HG03575 (cell line): ENCODE results near the gene ZFYVE28.

ENCODE experiments used
- ATAC-seq: cut with Tn5 transposase; IDR thresholded peaks from one replicate; pipeline ENCODE4 v1.9.1; 2021; ENCODE audit not compliant: unreplicated experiment, insufficient number of reproducible peaks, low FRiP score; ENCODE audit errors: extremely low read depth

Gene ZFYVE28

DNA sequence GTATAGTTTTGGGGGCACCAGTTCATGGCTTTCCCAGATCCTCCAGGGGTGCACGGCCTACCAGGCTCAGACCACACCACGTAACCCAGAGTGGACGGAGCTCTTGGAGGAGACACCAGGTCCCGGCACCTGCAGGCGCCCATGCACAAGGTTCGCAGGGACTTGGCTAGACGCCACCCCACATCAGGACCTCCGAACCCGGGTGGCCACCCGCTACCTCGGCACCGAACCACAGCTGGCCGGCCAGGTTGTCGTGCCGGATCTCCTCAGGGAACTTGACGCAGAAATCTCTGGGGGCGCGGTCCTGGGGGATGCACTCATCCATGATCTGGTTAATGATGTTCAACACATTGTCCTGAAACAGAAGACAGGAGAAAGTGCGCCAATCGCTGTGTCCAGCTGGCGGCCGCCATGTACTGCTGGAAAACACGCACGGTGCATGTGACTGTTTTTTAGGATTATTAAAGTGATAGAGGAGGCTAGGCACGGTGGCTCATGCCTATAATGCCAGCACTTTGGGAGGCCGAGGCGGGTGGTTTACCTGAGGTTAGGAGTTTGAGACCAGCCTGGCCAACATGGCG lies 77.1 kb downstream of the ZFYVE28 start:
- no peak for ATAC-seq

DNA sequence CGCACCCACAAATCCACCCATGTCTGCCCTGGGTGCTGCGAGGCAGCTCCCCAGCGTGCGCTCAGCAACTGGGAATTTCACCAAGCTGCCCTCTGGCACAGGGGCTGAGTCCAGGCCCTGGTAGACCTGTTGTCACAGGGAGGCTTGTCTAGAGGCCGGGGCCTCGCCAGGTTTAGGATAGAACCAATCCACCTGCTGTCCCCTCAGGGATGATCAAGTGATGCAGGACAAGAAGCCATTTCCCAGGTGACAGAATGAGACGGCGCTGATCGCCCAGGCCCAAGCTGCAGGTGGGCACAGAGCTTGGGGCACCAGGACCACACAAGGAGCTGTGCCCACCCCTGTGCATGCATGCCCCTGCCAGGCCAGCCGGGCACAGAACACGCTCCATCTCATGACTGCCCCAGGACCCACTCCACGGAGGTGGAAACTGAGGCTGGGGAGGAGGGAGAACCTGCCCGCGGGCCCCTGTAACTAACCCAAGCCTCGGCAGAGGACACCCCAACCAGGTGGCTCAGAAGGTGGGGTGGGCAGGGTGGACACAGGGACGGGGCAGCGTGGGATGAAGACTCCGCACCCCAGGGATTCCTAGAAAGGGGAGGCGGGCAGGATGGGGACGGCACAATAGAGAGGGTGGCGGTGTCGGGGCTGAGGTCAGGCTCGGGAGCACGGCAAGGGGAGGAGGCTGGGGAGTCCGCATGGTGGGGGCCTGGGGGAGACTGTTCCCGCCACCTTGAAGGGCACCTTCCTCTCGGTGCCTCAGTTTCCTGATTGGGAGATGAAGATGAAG lies 78.0 kb downstream of the ZFYVE28 start:
- ATAC-seq, result no peak

DNA sequence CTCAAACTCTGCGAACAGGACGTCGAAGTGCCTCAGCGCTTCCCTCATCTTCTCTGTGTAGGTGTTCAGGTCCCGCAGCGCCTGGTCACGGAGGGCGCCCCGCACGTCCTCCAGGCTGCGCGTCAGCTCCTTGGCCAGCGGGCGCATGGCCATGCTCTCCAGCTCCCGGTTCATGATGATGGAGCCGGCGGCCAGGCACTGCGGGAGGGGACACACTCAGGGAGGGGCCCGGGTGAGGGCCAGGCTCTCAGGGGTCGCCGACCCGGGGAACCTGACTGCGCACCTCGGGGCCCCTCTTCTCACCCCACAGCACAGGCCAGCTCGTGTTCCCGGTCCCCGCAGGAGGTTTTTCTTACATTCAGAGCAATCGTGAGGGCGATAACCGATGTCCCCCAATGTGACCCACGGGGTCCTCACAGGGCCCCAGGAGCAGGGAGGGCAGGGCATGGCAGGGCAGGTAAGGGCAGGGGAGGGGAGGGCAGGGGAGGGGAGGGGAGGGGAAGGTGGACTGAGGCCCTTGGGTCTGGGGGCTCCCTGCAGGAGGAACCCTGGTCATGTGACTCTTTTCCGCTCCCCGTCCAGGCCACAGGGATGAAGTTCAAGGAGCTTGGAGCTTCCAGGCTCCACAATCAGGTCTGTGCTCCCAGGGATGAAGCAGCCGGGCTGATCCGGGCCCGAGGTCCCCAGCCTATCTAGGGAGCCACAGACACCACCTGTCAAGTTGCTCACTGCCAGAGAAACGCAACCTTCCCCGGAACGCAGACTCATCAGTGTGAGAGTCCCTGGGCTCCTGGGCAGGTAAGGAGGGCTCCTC lies 78.8 kb downstream of the ZFYVE28 start:
- no peak for ATAC-seq

DNA sequence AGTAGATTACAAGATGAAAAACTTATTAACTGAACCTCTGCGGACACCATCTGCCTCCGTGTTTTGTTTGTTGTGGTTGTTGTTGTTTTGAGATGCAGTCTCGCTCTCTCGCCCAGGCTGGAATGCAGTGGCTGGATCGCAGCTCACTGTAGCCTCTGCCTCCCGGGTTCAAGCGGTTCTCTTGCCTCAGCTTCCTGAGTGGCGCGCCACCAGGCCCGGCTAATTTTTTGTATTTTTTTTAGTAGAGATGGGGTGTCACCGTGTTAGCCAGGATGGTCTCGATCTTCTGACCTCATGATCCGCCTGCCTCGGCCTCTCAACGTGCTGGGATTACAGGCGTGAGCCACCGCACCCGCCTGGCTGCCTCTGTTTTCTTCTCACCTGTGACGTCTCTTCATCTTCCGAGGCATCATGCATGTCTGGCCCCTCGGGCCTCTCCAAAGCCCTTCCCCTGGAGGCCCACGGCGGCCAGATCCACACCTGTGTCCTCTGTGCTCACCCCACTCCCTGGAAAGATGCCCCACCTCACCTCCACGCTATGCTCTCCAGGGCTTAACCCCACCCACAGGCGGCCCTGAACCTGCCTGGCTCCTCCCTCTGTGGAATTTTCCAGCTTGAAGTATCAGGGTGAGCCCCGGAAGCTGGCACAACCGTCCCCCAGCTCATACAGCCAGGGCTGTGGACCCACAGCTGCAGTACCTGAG lies 79.5 kb downstream of the ZFYVE28 start:
- ATAC-seq, result no peak

DNA sequence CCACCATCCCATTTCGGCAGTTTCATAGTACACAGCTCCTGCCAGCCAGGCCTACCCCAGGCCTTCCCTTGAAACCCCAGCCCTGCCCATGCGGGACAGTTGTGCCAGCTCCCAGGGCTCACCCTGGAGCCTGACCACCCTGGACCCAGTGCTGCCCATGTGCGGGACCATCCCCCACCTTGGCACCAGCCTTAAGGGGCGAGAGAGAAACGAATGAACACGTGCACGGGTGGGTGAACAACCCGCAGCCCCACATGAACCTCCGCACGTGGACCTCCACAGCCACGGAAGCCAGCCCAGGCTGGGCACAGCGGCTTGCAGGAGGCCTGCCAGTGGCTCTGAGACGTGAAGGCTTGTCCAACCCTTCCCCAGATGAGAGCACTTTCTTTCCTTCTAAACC lies 80.5 kb downstream of the ZFYVE28 start:
- ATAC-seq, result no peak

DNA sequence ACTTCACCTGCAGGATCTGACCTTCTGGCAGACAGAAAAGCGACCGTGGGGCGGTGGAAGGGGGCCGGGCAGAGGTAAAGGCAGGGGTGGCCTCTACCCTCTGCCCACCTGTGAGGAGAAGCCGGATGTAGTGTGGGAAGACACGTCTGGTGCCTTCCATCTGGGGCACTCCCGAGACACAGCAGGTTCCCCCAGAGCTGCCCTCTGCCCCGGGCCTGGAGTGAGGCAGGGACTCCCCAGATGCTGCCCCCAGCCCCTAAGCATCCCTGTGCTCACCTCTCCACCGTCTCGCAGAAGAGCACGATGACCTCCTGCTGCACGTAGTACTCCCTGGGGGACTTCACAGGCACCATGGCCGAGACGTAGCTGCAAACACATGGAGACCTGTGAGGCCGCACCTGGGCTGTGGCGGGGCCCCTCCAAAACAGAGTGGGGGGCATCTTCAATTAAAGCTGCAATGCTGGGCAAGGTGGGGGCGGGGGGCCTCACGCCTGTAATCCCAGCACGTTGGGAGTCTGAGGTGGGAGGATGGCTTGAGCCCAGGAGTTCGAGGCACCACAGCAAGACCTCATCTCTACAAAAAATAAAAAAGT lies 81.2 kb downstream of the ZFYVE28 start:
- no peak for ATAC-seq

DNA sequence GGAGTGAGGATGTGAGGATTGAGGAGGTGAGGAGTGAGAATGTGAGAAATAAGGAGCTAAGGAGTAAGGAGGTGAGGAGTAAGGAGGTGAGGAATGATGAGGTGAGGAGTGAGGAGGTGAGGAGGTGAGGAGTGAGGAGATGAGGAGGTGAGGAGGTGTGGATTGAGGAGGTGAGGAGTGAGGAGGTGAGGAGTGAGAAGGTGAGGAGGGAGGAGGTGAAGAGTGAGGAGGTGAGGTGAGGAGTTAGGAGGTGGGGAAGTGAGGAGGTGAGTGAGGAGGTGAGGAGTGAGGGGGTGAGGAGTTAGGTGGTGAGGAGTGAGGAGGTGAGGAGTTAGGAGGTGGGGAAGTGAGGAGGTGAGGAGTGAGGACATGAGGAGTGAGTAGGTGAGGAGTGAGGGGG lies 81.8 kb downstream of the ZFYVE28 start:
- ATAC-seq, result no peak

DNA sequence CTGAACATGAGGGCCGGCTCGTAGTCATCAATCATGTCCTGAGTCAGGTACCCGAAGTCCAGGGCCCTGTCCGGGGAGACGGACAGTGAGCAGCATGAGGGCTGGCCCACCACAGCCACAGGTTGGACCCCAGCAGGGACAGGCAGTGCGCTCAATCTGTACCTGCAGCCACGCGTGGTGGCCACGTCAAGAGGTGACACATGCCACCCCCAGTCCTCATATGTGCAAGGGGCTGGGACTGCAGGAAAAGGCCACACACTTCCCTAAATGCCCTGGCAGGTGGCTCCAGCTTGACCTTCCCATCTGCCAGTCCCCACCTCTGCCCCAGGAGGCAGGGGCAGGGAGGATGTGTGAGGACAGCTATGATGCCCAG lies 82.7 kb downstream of the ZFYVE28 start:
- ATAC-seq, result no peak

DNA sequence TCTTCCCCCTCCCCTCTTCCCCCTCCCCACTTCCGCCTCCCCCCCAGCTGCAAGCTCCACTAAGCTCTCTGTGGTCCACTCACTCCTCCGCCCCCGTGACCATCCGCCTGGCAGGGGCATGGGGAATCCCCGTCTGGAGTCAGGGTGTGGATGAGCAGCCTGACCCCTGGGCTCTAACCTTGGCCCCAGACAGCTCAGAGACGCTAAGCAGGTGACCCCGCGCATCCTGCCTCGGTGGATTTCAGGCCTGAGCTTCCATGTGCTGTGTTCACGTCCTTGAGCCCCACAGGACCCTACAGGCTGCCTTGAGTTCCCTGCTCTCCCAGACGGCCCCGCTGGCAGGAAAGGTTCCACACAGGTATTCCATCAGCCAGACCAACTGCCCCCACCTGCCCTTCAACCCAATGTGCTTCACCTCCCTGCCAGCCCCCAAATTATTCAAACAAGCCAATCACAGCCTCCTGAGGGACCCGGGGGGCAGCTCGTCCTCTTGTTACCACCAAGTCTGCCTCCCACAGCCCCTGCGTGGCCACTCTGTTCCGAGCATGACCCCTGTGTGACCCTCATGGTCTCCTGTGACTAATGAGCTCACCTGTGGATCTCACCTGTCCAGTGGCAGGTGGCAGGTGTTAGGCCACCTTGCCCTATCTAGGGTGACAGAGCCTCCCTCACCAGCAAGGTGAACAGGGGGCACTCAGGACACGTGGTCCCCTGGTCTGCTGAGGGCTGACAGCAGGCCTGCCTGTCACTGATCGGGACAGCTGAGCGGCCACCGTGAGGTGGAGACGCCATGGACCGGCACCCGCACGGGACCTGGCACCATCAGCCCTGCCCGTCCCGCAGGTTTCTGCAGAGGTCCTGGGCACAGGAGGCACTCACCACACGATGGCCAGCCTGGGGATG lies 83.4 kb downstream of the ZFYVE28 start:
- ATAC-seq, result no peak

DNA sequence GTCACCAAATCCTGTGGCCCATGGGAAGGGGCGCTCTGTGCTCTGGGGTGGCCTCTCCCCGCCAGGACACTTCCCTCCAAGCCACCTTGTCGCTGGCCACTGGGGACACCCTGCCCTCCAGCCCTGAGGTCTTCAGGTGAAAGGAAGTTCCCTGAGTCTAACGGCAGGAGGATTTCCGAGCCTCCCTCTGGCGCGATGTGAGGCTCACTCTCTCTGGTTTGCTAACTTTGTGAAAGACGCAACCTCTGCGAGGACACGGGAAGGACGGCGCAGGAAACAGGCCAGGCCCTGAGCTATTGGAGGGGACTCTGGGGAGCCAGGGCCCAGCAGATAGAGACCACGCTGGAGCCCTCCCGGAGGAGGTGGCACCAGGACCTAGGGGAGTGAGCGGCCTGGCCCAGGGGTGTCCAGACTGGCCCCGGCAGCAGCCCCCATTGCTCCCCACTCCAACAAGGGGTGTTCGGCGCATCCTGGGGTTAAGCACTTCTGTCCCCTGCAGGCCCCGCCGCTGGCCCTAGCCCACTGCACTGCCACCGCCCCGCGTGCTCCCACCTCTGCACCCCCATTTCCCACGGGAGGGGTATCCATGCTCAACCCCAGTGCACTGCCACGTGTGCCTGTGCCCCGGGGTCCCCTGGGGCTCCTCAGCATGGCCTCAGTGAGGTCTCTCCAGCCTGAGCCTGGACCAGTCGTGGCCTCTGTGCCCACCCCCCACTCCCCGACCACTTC lies 84.4 kb downstream of the ZFYVE28 start:
- ATAC-seq, result no peak

DNA sequence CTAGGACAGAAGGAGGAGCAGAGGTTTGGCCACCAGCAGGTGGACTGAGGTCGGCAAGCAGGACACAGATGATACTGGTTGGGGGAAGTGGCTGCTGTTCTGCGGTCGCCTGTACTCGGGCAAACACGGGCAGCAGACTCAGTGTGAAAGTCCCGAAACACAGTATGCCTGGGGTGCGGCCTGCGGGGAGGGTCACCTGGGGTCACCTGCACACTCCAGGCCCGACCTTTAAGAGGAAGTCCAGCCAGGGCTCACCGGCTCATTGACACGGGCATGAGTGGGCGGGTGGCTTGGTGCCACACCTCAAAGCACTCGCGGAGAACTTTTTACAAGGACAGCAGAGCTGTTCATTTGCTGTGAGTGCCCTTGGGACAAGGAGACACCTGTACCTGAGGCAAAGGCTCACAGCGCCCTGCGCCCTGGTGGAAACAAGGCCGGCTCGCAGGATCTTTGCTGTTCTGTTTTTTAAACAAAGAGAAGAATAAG lies 85.0 kb downstream of the ZFYVE28 start:
- ATAC-seq, result no peak

DNA sequence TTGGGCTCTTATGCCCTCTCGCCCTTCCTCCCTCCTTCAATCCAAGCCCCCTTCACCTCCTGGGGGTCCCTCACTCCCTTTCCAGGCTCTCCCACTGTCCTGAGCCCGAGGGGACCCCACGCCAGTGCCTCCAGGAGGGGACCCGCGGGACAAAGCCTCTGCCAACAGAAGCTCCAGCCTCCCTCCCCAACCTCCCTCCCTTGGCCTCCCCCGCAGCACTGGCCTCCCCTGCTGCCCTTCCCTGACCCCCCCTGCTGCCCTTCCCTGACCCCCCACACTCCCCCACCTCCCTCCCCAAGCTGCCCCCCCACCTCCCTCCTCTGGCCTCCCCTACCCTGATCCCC lies 85.5 kb downstream of the ZFYVE28 start:
- no peak for ATAC-seq

DNA sequence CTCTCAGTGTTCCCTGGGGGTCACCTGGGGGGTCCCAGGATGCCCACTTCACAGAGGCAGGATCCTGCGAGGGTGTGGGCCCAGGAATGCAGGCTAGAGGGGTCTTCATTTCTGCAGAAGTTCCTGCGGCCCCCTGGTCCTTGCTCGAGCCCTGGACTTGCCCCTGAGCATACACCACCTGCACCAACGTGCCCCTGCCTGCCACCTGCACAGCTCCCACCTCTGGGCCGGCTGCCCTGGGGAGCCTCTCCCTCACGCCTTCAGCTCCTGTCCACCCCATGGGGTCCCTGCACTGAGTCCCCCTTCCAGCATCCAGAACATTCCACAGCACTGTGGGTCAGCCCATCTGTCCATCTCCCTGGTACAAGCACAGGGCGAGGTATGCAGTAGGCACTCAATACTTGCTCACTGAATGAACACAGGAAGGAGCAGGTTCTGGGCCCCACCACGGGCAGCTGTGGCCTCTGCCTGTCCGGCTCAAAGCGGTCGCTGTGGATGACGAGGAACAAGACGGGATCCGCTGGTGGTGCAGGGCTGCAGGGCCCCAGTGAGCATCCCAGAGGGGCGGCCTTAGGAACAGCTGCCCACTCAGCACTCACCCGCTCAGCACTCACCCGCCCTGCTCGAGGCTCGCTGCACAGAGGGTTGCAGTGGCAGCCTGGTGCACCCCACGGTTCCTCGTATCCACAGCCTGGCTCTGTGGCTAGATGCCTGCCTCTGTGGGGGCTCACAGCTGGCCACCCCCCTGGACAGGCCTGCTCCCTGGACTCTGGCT lies 86.1 kb downstream of the ZFYVE28 start:
- no peak for ATAC-seq

DNA sequence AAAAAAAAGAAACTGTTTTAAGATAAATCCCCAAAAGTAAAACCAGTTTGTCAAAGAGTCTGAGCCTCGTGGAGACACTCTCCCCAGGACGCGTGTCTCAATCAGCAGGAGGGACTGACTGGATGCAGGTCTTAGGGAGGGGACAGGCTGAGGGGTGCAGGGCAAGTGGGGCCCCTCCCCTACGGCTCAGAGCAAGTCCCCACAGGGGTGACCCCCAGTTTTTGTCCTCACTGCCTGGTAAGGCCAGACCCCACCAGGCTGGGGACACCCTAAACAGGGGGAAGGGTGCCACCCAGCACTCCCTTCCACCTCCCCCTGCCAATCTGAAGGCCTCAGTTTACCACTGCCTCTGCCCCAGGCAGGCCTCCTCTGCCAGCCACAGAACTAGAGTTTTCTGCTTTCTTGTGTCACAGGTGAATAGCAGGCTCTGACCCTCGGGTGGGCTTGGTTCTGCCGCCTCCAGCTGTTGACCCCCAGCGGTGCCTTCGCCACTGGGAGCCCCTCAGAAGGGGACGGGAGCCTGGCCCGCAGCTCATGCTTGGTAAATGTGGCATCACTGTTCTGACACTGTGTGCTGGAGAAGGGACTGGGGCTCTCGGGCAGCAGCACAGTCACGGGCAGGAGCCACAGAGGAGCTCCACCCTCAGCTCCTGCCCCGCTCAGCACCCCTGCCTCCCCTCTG lies 86.8 kb downstream of the ZFYVE28 start:
- no peak for ATAC-seq

DNA sequence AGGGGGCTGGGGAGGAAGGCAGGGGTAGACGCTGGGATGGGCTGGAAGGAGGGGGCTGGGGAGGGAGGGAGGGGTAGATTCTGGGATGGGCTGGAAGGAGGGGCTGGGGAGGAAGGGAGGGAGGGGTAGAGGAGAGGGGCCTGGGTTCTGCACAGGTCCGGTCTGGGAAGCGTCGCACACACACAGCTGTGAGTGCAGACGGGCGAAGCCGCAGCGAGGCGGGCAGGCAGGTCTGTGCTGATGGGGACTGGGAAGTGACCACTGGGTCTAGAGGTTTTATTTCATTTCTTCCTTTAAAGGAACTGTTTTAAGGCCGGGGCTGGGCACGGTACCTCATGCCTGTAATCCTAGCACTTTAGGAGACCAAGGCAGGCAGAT lies 87.4 kb downstream of the ZFYVE28 start:
- no peak for ATAC-seq
